KG1 (cell line): ENCODE measurements around the gene TTC34.

Experiments
- DNase-seq: peaks from one replicate; lab custom pipeline; 2025; lab: John Stamatoyannopoulos, UW

The TTC34 gene, protein sequence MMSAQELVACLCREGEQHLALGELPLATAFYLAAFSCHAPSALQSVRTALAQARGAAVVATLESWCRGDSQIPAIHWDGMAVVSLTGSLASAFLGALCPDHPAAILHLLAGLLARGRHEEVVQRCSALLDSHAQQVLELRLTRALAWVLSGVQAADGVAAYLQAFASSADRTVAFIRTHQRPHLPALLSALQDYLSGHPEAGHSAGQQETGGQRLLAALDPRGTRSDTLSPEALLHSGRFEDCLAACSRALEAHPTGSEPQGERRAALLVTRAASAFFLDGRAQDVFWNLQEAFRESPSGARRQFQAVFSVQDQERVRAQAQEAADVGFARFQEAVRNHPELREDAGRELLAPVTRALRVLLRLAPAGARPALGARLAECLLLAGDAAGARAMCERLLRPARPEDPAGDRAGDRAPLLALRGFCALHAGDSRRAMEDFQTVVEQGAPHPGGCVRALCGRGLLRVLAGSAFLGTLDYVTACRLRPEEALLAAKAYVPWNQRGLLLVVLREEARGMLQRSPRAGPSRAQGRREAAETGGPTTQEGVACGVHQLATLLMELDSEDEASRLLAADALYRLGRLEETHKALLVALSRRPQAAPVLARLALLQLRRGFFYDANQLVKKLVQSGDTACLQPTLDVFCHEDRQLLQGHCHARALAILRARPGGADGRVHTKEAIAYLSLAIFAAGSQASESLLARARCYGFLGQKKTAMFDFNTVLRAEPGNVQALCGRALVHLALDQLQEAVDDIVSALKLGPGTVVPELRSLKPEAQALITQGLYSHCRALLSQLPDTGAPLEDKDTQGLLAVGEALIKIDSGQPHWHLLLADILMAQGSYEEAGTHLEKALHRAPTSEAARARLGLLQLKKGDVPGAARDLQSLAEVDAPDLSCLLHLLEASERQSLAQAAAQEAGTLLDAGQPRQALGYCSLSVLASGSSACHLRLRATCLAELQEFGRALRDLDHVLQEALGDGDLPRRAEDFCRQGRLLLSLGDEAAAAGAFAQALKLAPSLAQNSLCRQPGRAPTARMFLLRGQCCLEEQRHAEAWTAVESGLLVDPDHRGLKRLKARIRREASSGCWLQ

DNA sequence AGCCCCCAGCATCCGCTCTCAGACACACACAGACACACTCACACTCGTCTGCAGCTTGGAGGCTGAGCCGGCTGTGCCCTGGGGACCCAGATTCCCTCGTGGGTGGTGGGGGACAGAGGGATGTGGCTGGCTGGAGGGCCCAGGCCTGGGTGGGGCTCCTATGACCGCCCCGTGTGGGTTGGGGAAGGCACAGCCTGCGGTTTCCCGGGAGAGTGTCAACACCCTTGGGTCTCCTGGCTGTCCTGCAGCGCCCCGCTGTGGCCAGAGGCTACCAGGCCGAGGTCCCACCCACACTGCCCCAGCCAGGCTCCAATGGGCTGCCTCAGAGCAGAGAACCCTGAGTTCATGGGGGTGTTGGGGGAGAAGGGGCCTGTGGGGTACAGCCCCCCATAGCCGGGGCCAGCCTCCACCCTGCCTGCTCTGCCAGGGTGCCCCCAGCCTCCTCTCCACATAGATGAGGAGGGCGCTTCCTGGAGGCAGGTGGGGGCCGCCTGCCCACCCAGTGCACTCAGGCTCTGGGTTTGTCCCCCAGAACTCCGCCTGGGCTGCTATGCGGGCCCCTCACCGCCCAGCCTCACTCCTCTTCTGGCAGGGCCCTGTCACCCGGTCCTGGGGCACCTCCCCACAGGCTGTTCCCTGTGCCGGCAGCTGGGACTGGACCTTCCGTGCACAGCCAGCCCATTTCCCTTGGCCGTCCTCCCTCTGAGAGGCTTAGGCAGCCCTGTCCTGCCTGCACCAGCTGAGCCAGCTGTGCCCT is at the start of gene TTC34:
TSS of gene TTC34 (minus strand) at position 159 of the 757 bp plus-strand sequence. CDS start 866 bp downstream, outside the sequence.
- DNase-seq, result no peak

- DNase-seq, result no peak
Measured at GRCh38 chr1:2850502-2850901, 49.0 kb upstream of the TTC34 start.

GRCh38 chr1:2848006-2848670 is 46.6 kb upstream of the TTC34 start:
- DNase-seq, result no peak

DNA sequence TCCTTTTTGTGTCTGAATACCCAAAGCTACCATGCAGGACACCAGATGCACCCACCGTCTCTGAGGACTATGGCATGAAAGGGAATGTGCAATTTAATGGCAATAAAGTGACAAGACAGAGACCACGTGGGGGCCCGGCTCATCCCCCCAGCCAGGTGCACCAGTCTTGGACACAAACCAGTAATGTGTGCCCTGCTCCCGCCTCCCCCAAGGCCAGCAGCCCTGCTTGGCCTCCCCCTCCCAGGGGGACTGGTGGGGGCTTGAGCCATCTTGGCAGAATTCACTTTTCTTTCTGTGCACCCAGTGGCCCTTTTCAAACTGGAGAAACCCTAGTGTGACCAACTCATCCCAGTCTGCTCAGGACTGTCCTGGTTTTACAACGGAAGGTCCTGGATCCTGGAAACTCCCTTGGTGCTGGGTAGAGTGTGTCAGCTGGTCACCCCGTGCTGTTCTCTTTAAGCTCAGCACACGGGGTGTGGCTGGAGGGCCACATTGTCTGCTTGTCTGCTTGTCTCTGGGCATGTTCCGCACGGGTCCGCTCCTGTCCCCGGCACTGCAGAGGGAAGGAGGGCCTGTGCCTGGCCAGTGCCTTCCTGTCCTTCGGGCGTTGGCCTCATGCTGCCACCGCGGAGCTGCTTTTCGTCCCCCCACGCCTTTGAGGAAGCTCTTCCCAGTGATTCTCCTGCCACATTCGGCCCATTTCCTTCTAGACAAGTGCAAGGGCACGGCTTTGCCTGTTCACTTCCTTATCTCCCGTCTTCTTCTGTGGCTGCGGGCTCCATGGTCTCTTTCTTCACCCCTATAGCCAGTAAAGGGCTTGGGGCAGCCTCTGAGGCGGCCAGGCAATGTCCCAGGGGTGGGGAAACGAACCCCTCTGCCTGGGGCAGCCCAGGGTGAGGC is 45.8 kb upstream of the TTC34 start:
- no peak for DNase-seq

DNA sequence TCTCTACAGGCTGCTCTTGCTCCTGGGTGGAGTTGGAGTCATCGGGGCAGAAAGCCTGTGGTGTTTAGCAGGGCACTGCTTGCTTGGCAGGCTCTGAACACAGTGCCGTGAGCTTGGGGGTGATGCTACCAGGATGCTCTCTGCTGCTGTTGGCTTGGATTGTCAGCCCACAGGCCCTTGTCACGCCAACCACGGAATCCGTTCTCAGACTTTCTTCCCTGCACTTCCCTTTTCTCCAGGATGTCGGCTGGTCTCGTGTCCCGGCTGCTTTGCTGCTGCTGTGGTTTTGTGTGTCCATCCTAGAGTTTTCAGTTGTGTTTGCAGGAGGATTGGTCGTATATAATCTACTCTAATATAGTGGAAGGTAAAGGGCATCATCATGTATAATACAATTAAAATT is 44.4 kb upstream of the TTC34 start:
- peak; percentile 59 for DNase-seq

DNA sequence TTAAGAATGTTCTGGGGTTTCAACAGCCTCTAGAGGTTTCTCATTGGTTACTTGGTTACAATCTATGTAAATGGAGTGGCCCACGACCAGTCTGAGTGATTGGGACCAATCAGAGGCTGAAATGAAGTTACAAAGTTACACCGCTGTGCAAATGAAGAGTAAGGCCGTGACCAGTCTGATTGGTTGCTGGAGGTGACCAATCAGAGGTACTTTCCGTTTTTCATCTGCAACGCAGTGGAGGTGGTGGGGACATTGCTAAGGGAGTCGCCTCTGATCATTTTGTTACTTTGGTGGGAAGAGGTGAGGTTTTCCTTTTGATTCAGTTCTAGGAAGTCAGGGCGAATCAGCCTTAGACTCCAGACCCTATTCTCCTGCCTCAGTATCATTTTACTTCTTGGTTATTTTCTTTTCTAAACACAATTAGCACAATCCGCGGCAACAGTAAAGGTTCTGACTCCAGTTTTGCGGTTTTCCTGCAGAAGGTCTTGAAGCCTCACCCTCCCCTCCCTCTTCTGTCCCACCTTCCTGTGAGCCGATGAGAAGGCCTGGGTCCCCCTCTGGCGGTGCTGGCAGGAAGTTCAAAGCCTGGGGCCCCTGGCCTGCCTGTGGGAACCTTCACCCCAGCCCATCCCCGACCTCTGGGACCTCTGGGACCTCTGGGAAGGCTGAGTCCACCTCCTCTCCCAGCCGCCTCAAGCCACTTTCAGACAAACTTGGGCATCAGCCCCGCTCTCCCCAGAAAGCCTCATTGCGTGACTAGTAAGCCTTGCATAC is 38.7 kb upstream of the TTC34 start:
- DNase-seq, result peak; percentile 81

- no peak for DNase-seq
Measured at GRCh38 chr1:2837823-2838222, 36.3 kb upstream of the TTC34 start.

DNA sequence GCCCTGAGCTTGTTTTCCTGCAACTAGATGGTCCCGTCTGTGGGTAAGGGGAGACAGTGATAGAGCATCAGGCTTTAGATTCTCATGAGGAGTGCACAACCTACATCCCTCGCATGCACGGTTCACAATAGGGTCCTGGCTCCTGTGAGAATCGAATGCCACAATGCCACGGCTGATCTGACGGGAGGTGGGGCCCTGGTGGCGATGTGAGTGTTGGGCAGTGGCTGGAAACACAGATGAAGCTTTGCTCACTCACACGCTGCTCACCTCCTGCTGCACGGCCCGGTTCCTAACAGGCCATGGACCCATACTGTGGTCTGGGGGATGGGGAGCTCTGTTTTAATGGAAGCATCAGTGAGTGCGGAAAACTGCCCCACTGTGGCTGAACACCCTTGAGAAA is 35.8 kb upstream of the TTC34 start:
- DNase-seq, result no peak

DNA sequence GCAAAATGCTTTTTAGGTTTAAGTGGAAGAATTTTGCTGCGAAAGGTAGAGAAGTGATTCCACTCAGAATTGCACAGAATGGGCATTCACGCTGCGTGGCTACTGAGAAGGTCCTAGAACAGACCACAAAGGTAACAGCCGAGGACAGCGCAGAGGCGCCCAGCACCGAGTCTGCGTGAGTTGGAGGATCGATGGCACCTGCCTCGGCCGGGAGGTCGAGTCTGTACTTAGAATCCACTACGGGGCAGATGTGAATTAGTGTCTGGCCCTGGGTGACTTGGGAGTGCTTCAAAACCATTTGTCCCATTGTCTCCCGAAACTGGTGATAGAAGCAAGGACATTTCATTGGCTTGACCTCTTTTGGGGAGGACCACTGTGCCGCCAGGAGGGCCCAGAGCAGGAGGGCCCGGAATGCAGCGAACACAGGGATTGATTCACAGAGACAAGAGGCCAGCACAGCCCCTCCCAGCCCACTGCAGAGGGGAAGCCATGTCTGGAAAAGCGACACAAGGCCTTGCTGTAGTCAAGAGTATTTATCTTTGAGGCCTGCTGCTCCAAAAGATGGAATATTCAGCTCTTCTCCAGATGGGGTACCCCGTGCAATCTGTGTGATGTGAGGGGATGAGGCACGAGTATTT is 35.0 kb upstream of the TTC34 start:
- DNase-seq, result no peak

GRCh38 chr1:2835650-2836159 is 34.2 kb upstream of the TTC34 start:
- DNase-seq, result no peak

- DNase-seq, result no peak
Measured at GRCh38 chr1:2834741-2835564, 33.5 kb upstream of the TTC34 start.

DNA sequence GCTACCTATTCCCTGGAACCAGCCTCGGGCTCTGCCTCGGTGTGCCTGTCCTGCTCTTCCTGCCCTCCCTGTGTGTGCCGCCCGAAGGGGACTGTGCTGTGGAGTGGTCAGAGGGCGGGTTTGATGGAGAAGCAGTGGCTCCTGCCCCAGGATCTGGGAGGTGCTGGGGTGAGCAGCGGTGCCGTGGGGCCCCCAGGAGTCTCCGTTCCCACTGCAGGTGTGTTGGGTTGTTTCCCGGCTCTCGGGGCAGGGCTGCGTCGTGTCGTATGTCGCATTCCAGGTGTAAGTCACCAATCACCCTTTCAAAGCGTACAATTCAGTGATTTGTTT is 32.6 kb upstream of the TTC34 start:
- no peak for DNase-seq

DNA sequence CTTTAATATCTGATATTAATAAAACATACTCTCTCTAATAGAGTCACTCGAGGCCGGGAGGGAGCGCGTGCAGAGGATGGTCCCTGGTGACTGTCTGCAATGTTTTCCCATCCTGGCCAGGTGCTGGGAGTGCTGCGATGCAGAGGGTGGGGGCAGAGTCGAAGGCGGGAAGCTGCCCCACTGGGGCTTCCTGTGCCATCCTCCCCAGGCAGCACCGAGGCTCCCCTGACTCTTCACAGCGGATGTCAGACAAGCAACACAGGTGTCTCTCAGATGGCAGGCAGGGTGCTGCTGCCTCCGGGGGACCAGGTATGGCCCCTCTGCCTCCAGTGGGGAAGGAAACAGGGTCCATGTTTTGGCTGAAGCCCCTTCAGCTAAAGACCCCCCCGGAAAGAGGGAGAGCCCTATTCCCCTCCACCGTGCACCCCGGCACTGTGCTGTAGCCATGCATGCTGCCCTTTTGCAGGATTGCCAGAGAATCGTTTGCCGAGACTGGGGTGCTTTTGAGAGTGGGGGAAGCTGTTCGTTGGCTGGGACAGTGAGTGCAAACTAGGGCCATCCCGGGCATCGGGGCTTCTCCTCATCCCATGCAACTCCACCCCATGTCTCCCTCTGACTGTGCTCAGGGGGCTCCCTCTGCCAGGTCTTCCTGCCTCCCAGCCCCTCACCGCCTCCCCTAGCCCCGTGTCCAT is 32.1 kb upstream of the TTC34 start:
- DNase-seq, result no peak

DNA sequence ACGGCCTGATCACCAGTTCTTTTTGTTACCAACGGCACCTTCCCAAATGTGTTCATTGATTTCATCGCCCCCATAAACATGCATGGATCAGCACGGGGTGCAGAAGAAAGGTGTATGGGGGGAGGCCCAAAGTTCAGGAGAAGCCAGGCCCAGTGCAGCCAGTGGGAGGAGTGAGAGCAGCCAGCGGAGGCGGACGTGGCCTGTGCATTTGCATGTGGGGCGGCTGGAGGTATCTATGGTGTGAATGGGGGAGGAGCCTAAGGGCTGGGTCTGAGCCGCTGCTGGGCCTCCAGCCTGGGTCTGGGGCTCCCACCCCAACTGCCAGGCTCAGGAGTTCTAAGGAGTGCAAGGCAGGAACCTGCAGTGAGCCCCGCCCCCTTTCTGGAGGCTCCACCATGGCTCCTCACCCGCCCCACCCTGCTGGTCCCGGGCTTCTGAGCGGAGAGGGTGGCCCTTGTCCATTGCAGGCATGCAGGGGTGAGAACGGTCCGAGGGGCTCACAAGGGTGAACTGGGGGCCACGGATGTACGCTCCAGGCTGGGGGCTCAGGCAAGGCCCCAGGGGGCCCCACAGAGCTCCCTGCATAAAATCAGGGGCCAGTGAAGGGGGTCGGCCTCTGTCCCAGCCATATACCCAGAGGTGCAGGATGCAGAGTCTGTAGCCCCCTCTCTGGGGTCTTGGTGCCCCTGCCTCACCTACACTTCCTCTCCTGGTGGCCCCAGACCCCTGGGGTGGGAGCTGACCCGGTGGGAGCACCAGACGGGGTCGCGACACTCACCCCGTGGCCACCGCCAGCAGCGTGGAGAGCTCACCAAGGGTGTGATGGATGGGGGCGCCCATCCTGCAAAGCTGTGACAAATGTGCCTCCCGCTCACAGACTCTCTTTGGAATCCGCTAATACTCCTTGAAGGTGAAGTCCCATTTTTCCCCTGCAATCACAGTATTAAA is 31.3 kb upstream of the TTC34 start:
- DNase-seq, result no peak

DNA sequence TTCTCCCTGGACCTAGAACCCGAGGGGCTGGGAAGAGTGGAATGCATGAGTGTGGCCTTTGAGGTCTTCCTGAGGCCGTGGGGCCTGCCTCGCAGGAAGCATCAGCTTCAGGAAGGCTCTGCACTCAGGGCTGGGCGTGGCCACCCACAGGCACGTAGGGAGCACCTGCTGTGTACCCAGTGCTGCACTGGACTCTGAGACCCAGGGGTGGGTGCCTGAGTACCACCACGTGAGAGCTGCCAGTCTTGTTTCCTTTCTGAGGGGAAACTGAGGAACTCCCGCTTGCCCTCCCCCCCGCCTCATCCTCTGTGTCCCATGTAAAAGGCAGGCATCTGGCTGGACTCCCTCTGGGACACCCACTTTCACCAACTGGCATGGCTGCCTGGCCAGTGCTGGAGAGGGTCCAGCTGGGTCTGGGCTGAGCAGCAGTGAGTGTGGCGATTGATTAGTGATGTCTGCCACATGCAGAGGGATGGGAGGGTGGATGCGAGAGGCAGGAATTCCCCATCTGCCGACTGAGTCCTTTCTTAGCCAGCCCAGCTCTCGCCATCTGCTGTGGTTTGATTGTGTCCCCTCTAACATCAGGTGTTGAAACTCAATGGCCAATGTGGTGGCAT is 30.2 kb upstream of the TTC34 start:
- DNase-seq, result no peak
